B cell (primary cell): ENCODE results near the gene CHKB. TPM values are rescaled to one million over a fixed set of nuclear protein-coding genes. Genes with fewer than 3 reads are reported as not detected.

Source experiments
- ATAC-seq: fragments of 200-7000 bp; cut with Tn5 transposase; one replicate; pipeline ENCODE4 v1.10.0; 2021; ENCODE audit warnings: low read depth, mild to moderate bottlenecking, moderate number of reproducible peaks, moderate library complexity
- CTCF ChIA-PET: fragments of 350-600 bp; sonication (Branson Sonifier 250); formaldehyde crosslinking; loops from one replicate; lab custom pipeline; 2021; ENCODE audit warnings: antibody characterized with exemption, inconsistent platforms; lab: Charles Lee
- POLR2A ChIA-PET: fragments of 350-600 bp; sonication (Branson Sonifier 250); formaldehyde crosslinking; loops from one replicate; lab custom pipeline; 2021; ENCODE audit warnings: antibody characterized with exemption; lab: Charles Lee
- DNase-seq: peaks from one replicate; pipeline ENCODE4 v3.0.0; 2013
- H2AFZ ChIP-seq: 2 replicates; pipeline ENCODE4 v1.6.1; 2012; ENCODE audit warnings: mild to moderate bottlenecking, low read depth, low read length; ENCODE audit not compliant: insufficient read depth, poor library complexity, severe bottlenecking
- H3K27ac ChIP-seq, 2 donors: 1 replicate in 1 of 2; 2 replicates in 1 of 2; pipeline ENCODE4 v1.5.1; 2012 to 2013; ENCODE audit warnings: low read length in 2 of 2, mild to moderate bottlenecking in 2 of 2, moderate library complexity in 1 of 2
- H3K27me3 ChIP-seq, 4 experiments: fragments of 200-600 bp in 1 of 4; sonication (generic) in 1 of 4; replicated peaks in 1 of 4; 1 replicate in 2 of 4; 2 replicates in 2 of 4; pipeline versions ENCODE4 v1.6.1 to v1.7.0; 2013 to 2016; ENCODE audit warnings: low read length in 3 of 4, mild to moderate bottlenecking in 2 of 4, mixed read lengths in 1 of 4, moderate library complexity in 1 of 4; ENCODE audit not compliant: insufficient read depth in 4 of 4, control insufficient read depth in 3 of 4; ENCODE audit errors: control extremely low read depth in 1 of 4
- H3K36me3 ChIP-seq, 2 experiments: replicated peaks in 1 of 2; 1 replicate in 1 of 2; 2 replicates in 1 of 2; pipeline versions ENCODE4 v1.6.1 to v1.7.1; 2013; ENCODE audit warnings: low read length in 1 of 2; ENCODE audit not compliant: insufficient read depth in 2 of 2, control insufficient read depth in 1 of 2; ENCODE audit errors: control extremely low read depth in 1 of 2, extremely low read depth in 1 of 2
- H3K4me1 ChIP-seq, 2 donors: fragments of 200-600 bp in 1 of 2; sonication (generic) in 1 of 2; 1 replicate in 1 of 2; 2 replicates in 1 of 2; pipeline versions ENCODE4 v1.5.1 to v1.6.1; 2013 to 2017; ENCODE audit warnings: low read length in 2 of 2; ENCODE audit not compliant: control insufficient read depth in 2 of 2, insufficient read depth in 2 of 2
- H3K4me2 ChIP-seq: replicated peaks from 2 replicates; pipeline ENCODE3; 2012; ENCODE audit warnings: mild to moderate bottlenecking, low read depth, low read length; ENCODE audit not compliant: poor library complexity, severe bottlenecking
- H3K4me3 ChIP-seq, 5 experiments: fragments of 200-600 bp in 1 of 5; sonication (generic) in 1 of 5; 1 replicate in 3 of 5; 2 replicates in 2 of 5; pipeline versions ENCODE4 v1.5.1 to v1.7.0; 2011 to 2016; ENCODE audit warnings: low read length in 4 of 5, mild to moderate bottlenecking in 4 of 5, low read depth in 2 of 5, control low read depth in 1 of 5, moderate library complexity in 1 of 5; ENCODE audit not compliant: insufficient read depth in 1 of 5; ENCODE audit errors: control extremely low read depth in 1 of 5, extremely low read depth in 1 of 5
- H3K79me2 ChIP-seq: fragments of 200-600 bp; sonication (generic); one replicate; pipeline ENCODE4 v1.6.0; 2016; ENCODE audit warnings: low read length; ENCODE audit not compliant: control insufficient read depth, insufficient read depth
- H3K9ac ChIP-seq: fragments of 200-600 bp; sonication (generic); 2 replicates; pipeline ENCODE4 v1.6.1; 2017; ENCODE audit warnings: mild to moderate bottlenecking, low read length, moderate library complexity
- H3K9me3 ChIP-seq, 3 donors: one replicate each; pipeline versions ENCODE4 v1.6.1 to v1.7.1; 2013; ENCODE audit warnings: low read length in 2 of 3; ENCODE audit not compliant: control insufficient read depth in 2 of 3, insufficient read depth in 1 of 3; ENCODE audit errors: control extremely low read depth in 1 of 3
- H4K20me1 ChIP-seq: 2 replicates; pipeline ENCODE4 v1.6.0; 2012; ENCODE audit warnings: mild to moderate bottlenecking, low read length; ENCODE audit not compliant: insufficient read depth, control insufficient read depth, poor library complexity, severe bottlenecking
- H3K27ac Mint-ChIP-seq: one replicate; pipeline ENCODE4 v1.8.0; 2021; ENCODE audit warnings: mixed read lengths
- H3K27me3 Mint-ChIP-seq: one replicate; pipeline ENCODE4 v1.8.0; 2021; ENCODE audit warnings: mixed read lengths
- H3K4me1 Mint-ChIP-seq: one replicate; pipeline ENCODE4 v1.8.0; 2021; ENCODE audit warnings: mixed read lengths
- H3K4me3 Mint-ChIP-seq: one replicate; pipeline ENCODE4 v1.8.0; 2021; ENCODE audit warnings: mixed read lengths
- H3K9me3 Mint-ChIP-seq: one replicate; pipeline ENCODE4 v1.8.0; 2022; ENCODE audit warnings: mixed read lengths; ENCODE audit not compliant: insufficient read depth
- EZH2 ChIP-seq: IDR thresholded peaks from 2 replicates; pipeline ENCODE4 v1.6.1; 2012; ENCODE audit warnings: borderline replicate concordance, low read depth, mild to moderate bottlenecking, moderate library complexity, low read length; ENCODE audit not compliant: insufficient read depth, poor library complexity, severe bottlenecking
- WGBS: methylation state at CpG from one replicate; pipeline ENCODE4 v1.1.5; 2013; ENCODE audit warnings: missing lambda C conversion rate; ENCODE audit not compliant: insufficient coverage; 5-methylcytosine and 5-hydroxymethylcytosine counted together
- intact Hi-C: fragments of 100-400 bp; cut with micrococcal nuclease; formaldehyde crosslinking; loops from one replicate; pipeline ENCODE4 v1.10.0; 2022
- polyA plus RNA-seq: library from polyadenylated mRNA; depleted of rRNA; stranded (reverse); fragments of >200 nt; gene quantifications from 2 replicates; pipeline ENCODE4 v1.2.3, GENCODE V29; 2012
- total RNA-seq, 2 donors: library from RNA; stranded (reverse); fragments of 120-200 nt in 1 of 2; gene quantifications; 1 replicate in 1 of 2; 2 replicates in 1 of 2; pipeline versions ENCODE4 v1.2.3 to v1.2.4, GENCODE V29; 2013 to 2022
- TF ChIP-seq, protein P1 (sequence below): fragments of 200-600 bp; IDR thresholded peaks from one replicate; pipeline ENCODE4 v1.8.0; 2022; ENCODE audit warnings: antibody characterized with exemption, mild to moderate bottlenecking

The CHKB gene
- total and polyA plus RNA-seq, 2 donors (not counting 1 experiment from before 2014, with no cell fraction given) = 238 to 309 TPM

DNA sequence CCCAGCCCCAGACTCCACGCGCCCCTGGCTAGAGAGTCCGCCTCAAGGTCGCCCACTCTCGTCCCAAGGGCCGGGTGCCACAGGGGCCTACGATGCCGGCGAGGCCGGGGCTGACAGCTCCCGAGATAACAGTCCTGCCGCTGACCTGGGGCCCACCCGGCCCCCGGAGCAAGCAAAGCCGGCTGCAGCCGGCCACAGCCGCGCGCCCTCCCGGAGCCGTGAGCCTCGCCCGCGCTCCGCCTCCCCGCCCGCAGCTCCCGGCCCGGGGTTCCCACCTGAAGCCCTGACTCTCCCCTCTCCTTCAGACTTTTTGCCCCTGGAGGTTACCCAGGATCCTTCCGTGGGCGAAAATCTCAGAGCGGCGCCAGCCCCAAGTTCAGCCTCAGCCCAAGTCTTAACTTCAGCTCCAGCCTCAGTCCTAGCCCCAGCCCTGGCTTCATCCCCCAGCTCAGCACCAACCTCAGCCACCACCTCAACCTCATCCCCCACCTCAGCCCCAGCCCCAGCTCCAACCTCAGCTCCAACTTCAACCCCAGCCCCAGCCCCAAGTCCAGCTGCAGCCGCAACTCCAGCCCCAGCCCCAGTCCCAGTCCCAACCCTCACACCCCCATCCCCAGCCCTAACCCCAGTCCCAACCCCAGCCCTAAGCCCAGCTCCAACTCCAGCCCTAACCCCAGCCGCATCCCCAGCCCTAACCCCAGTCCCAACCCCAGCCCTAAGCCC is 35.2 kb downstream of the CHKB start:
- H3K27ac Mint-ChIP-seq = no peak overlapping the region
- Histone ChIP-seq H2AFZ (no peak overlapping the region), H3K9me3 (no peaks in the 10 kb centered on the region), H3K9ac (no peak overlapping the region), H3K79me2 (peaks cover 23% of the 10 kb centered on the region), H4K20me1 (no peaks in the 10 kb centered on the region), H3K4me2 (peak overlapping the region; percentile 98), H3K4me1 (peaks cover 32 to 47% of the 10 kb centered on the region in 2 donors), H3K4me3 (no peak overlapping the region), H3K36me3 (no peaks in the 10 kb centered on the region), H3K27me3 (no peaks in the 10 kb centered on the region), H3K27ac (no peak overlapping the region)
- ATAC-seq = no peak
- WGBS = 79% methylated on average over 34 of the region's 35 CpGs
- H3K27me3 Mint-ChIP-seq = no peaks in the 10 kb centered on the region
- no peak for DNase-seq
- intact Hi-C loops = no loop called here
- ChIA-PET CTCF (interaction anchor here (0.8 to 3.9 kb wide), 9 partner anchors 8 to 240 kb away, joined by 3 to 17 read pairs (median 6); partner anchors contain the start of genes CHKB, PLXNB2, SCO2 and SYCE3), POLR2A (interaction anchor here (0.6 to 2.7 kb wide), 11 partner anchors 8 to 253 kb away, joined by 5 to 23 read pairs (median 8); partner anchors contain the start of genes LMF2, NCAPH2, SCO2 and SYCE3)
- H3K4me1 Mint-ChIP-seq = peaks cover 32% of the 10 kb centered on the region
- no peaks in the 10 kb centered on the region for H3K9me3 Mint-ChIP-seq
- no peak overlapping the region for H3K4me3 Mint-ChIP-seq
- TF ChIP-seq, protein P1, sequence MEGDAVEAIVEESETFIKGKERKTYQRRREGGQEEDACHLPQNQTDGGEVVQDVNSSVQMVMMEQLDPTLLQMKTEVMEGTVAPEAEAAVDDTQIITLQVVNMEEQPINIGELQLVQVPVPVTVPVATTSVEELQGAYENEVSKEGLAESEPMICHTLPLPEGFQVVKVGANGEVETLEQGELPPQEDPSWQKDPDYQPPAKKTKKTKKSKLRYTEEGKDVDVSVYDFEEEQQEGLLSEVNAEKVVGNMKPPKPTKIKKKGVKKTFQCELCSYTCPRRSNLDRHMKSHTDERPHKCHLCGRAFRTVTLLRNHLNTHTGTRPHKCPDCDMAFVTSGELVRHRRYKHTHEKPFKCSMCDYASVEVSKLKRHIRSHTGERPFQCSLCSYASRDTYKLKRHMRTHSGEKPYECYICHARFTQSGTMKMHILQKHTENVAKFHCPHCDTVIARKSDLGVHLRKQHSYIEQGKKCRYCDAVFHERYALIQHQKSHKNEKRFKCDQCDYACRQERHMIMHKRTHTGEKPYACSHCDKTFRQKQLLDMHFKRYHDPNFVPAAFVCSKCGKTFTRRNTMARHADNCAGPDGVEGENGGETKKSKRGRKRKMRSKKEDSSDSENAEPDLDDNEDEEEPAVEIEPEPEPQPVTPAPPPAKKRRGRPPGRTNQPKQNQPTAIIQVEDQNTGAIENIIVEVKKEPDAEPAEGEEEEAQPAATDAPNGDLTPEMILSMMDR = no peak
- no peak for TF ChIP-seq EZH2
